Caco-2 (cell line): ENCODE data around the gene MSH3. TPM values are rescaled to one million over a fixed set of nuclear protein-coding genes. Genes with fewer than 3 reads are reported as not detected.
"Not testable (repeated sequence)": the region's sequence is repeated elsewhere in the genome, so short reads cannot be mapped to it uniquely, and the experiment has no call there.

ENCODE experiments used
- BruUV-seq: library from RNA; stranded (reverse); fragments of 400-500 nt; replicated peaks from 2 replicates; lab custom pipeline; 2021; lab: Mats Ljungman, UMichigan
- CTCF ChIA-PET: fragments of 300-600 bp; sonication (Branson Sonifier 250); formaldehyde crosslinking; loops from one replicate; lab custom pipeline; 2022; ENCODE audit warnings: antibody characterized with exemption; lab: Charles Lee
- POLR2A ChIA-PET: fragments of 300-600 bp; sonication (Branson Sonifier 250); formaldehyde crosslinking; loops from one replicate; lab custom pipeline; 2022; ENCODE audit warnings: antibody characterized with exemption; lab: Charles Lee
- DNase-seq, 2 experiments: peaks; one replicate each; pipeline versions ENCODE4 v3.0.0 to v3.0.0-alpha.2; 2020 to 2022
- H3K27me3 ChIP-seq: replicated peaks from 2 replicates; pipeline ENCODE4 v1.6.0; 2011; ENCODE audit warnings: low read length; ENCODE audit not compliant: control insufficient read depth, insufficient read depth
- H3K36me3 ChIP-seq: 2 replicates; pipeline ENCODE4 v1.5.1; 2011; ENCODE audit warnings: low read length; ENCODE audit not compliant: control insufficient read depth, insufficient read depth
- H3K4me1 ChIP-seq: fragments of 250-450 bp; sonication (Bioruptor Pico); 2 replicates; pipeline ENCODE4 v1.5.1; 2020; ENCODE audit warnings: mild to moderate bottlenecking
- H3K4me3 ChIP-seq: 2 replicates; pipeline ENCODE4 v1.5.1; 2011; ENCODE audit warnings: low read depth, mild to moderate bottlenecking, control low read depth, low read length
- H3K9me3 ChIP-seq: fragments of 250-450 bp; sonication (Bioruptor Pico); 2 replicates; pipeline ENCODE4 v1.5.1; 2020; ENCODE audit warnings: mild to moderate bottlenecking, moderate library complexity
- H3K27ac Mint-ChIP-seq: one replicate; pipeline ENCODE4 v1.8.0; 2022; ENCODE audit warnings: mixed read lengths; ENCODE audit not compliant: unreplicated experiment
- H3K27me3 Mint-ChIP-seq: one replicate; pipeline ENCODE4 v1.8.0; 2022; ENCODE audit warnings: mixed read lengths; ENCODE audit not compliant: insufficient read depth, unreplicated experiment
- H3K36me3 Mint-ChIP-seq: one replicate; pipeline ENCODE4 v1.8.0; 2022; ENCODE audit warnings: mild to moderate bottlenecking, mixed read lengths; ENCODE audit not compliant: insufficient read depth, unreplicated experiment
- H3K4me1 Mint-ChIP-seq: one replicate; pipeline ENCODE4 v1.8.0; 2022; ENCODE audit warnings: low read depth, mixed read lengths; ENCODE audit not compliant: unreplicated experiment
- H3K4me3 Mint-ChIP-seq: one replicate; pipeline ENCODE4 v1.8.0; 2022; ENCODE audit warnings: mild to moderate bottlenecking, moderate library complexity, mixed read lengths; ENCODE audit not compliant: unreplicated experiment
- H3K9me3 Mint-ChIP-seq: one replicate; pipeline ENCODE4 v1.8.0; 2022; ENCODE audit warnings: mixed read lengths; ENCODE audit not compliant: unreplicated experiment
- intact Hi-C: fragments of 100-400 bp; cut with micrococcal nuclease; formaldehyde crosslinking; loops from one replicate; pipeline ENCODE4 v1.10.0; 2022; ENCODE audit not compliant: unreplicated experiment
- total RNA-seq: library from RNA; stranded (reverse); gene quantifications from 2 replicates; pipeline ENCODE4 v1.2.3, GENCODE V29; 2022
- TF ChIP-seq, protein P1 (sequence below), 2 experiments: fragments of 200-600 bp in 1 of 2; IDR thresholded peaks; 1 replicate in 1 of 2; 2 replicates in 1 of 2; pipeline versions ENCODE4 v1.5.1 to v1.8.0; 2011 to 2022; ENCODE audit warnings: antibody characterized with exemption in 1 of 2, control low read depth in 1 of 2, inconsistent platforms in 1 of 2, low read depth in 1 of 2, low read length in 1 of 2, mild to moderate bottlenecking in 1 of 2, moderate library complexity in 1 of 2; ENCODE audit not compliant: insufficient read depth in 1 of 2, severe bottlenecking in 1 of 2, unreplicated experiment in 1 of 2

MSH3 gene
- total RNA-seq, 1 experiment from 2014 or later: 17.1 TPM

DNA sequence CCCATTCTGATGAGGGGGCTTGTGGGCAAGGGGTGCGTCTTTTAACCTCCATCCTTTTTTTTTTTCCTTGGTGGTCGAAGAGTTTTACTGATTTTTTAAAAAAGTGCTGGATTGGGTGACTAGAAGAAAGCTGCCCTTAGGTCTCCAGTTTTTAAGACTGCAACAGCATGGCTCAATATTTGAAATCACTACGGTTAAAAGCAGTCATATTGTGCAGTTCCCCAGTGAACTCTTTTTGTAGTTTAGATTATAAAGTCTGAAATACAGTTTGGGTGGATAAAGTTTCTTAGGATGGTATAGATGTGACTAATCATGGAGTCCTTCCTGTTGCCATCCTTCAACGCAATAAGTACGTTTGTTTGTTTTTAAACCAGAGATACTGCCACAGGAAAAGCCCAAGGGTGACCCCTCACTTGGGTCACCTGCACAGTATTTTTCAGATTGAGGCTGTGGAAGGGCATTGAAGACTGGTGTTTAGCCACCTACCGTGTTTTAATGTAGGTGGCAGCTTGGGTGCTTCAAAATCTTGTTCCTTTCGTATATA, 851 bp downstream of the MSH3 start:
- POLR2A ChIA-PET: interaction anchor here (0.6 to 1.7 kb wide), 2 partner anchors 167 to 508 kb away, joined by 3 to 8 read pairs; partner anchors contain the start of gene FAM151B
- TSS peak; percentile 83 for BruUV-seq

DNA sequence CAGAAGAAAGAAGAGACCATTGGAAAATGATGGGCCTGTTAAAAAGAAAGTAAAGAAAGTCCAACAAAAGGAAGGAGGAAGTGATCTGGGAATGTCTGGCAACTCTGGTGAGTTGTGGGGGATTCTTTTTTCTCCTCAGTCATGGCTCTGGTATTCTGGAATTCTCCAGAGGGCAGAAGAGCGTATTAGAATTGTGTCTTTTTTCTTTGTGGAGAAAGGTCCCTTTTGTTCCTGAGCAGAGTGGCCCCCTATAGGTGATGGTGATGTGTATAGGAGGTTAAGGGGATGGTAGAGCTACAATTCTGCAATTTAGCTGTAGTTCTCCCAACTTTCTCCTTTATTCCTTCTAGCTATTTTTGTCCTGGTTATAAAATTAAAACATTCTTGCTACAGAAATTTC, 2.0 kb downstream of the MSH3 start:
- Histone ChIP-seq H3K36me3 (peaks cover 2% of the 10 kb centered on the region), H3K9me3 (no peaks in the 10 kb centered on the region), H3K4me3 (no peak overlapping the region), H3K4me1 (peaks cover 14% of the 10 kb centered on the region), H3K27me3 (no peaks in the 10 kb centered on the region)
- TF ChIP-seq, protein P1, sequence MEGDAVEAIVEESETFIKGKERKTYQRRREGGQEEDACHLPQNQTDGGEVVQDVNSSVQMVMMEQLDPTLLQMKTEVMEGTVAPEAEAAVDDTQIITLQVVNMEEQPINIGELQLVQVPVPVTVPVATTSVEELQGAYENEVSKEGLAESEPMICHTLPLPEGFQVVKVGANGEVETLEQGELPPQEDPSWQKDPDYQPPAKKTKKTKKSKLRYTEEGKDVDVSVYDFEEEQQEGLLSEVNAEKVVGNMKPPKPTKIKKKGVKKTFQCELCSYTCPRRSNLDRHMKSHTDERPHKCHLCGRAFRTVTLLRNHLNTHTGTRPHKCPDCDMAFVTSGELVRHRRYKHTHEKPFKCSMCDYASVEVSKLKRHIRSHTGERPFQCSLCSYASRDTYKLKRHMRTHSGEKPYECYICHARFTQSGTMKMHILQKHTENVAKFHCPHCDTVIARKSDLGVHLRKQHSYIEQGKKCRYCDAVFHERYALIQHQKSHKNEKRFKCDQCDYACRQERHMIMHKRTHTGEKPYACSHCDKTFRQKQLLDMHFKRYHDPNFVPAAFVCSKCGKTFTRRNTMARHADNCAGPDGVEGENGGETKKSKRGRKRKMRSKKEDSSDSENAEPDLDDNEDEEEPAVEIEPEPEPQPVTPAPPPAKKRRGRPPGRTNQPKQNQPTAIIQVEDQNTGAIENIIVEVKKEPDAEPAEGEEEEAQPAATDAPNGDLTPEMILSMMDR (IDR thresholded peaks at IDR 0.05; ENCODE audit: insufficient read depth in 1 of 2, low read depth in 1 of 2, low read length in 1 of 2, severe bottlenecking in 1 of 2, unreplicated experiment in 1 of 2): peak in 1 of 2 experiments; percentile 38
- no peaks in the 10 kb centered on the region for H3K9me3 Mint-ChIP-seq
- CTCF ChIA-PET: interaction anchor here (1.0 to 1.7 kb wide), 2 partner anchors 16 to 175 kb away, joined by 4 to 5 read pairs; no protein-coding TSS in a partner anchor
- H3K4me1 Mint-ChIP-seq: peaks cover 11% of the 10 kb centered on the region
- peak in 1 of 2 experiments; percentile 7 for DNase-seq
- H3K27me3 Mint-ChIP-seq: no peaks in the 10 kb centered on the region
- no peak overlapping the region for H3K27ac Mint-ChIP-seq
- peak overlapping the region; percentile 81 for H3K4me3 Mint-ChIP-seq
- peaks cover 56% of the 10 kb centered on the region for H3K36me3 Mint-ChIP-seq
- intact Hi-C loops: no loop called here
- POLR2A ChIA-PET: no interaction called here
- no TSS peak for BruUV-seq

More for the DNA sequence above, 851 bp downstream of the MSH3 start:
- DNase-seq: no peak
- Histone ChIP-seq H3K27me3 (no peaks in the 10 kb centered on the region), H3K4me1 (peaks cover 14% of the 10 kb centered on the region), H3K36me3 (peaks cover 2% of the 10 kb centered on the region), H3K9me3 (no peaks in the 10 kb centered on the region), H3K4me3 (peak overlapping the region; percentile 98)
- peak overlapping the region; percentile 82 for H3K27ac Mint-ChIP-seq
- H3K4me1 Mint-ChIP-seq: peaks cover 11% of the 10 kb centered on the region
- peaks cover 48% of the 10 kb centered on the region for H3K36me3 Mint-ChIP-seq
- H3K9me3 Mint-ChIP-seq: no peaks in the 10 kb centered on the region
- H3K27me3 Mint-ChIP-seq: no peaks in the 10 kb centered on the region
- CTCF ChIA-PET: interaction anchor here (0.9 to 1.7 kb wide), 3 partner anchors 17 to 167 kb away, joined by 4 to 5 read pairs (median 5); no protein-coding TSS in a partner anchor
- H3K4me3 Mint-ChIP-seq: peak overlapping the region; percentile 81
- TF ChIP-seq, protein P1 (IDR thresholded peaks at IDR 0.05; ENCODE audit: insufficient read depth in 1 of 2, low read depth in 1 of 2, low read length in 1 of 2, severe bottlenecking in 1 of 2, unreplicated experiment in 1 of 2): no peak
- intact Hi-C loops: loop anchor here (1.0 kb wide), 1 partner anchor 167 kb away; the partner anchor contains the start of gene FAM151B

DNA sequence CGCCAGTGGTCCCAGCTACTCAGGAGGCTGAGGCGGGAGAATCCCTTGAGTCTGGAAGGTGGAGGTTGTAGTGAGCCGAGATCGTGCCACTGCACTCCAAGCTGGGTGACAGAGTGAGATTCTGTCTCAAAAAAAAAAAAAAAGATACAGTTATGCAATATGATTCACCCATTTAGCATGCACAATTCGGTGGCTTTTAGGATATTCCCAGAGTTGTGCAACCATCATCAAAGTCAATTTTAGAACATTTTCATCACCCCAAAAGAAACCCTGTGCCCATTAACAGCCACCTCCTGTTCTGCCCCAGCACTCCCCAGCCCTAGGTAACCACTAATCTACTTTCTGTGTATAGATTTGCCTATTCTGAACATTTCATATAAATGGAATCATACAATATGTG, 4.7 kb downstream of the MSH3 start:
- peaks cover 70% of the 10 kb centered on the region for H3K36me3 Mint-ChIP-seq
- no TSS peak for BruUV-seq
- Histone ChIP-seq H3K4me3 (no peak overlapping the region), H3K36me3 (peaks cover 2% of the 10 kb centered on the region), H3K4me1 (peaks cover 10% of the 10 kb centered on the region), H3K27me3 (no peaks in the 10 kb centered on the region), H3K9me3 (no peaks in the 10 kb centered on the region)
- no peaks in the 10 kb centered on the region for H3K9me3 Mint-ChIP-seq
- ChIA-PET CTCF (no interaction called here), POLR2A (no interaction called here)
- DNase-seq: no peak
- no peaks in the 10 kb centered on the region for H3K27me3 Mint-ChIP-seq
- intact Hi-C loops: no loop called here
- TF ChIP-seq, protein P1 (IDR thresholded peaks at IDR 0.05; ENCODE audit: insufficient read depth in 1 of 2, low read depth in 1 of 2, low read length in 1 of 2, severe bottlenecking in 1 of 2, unreplicated experiment in 1 of 2): no peak
- H3K4me1 Mint-ChIP-seq: no peaks in the 10 kb centered on the region
- no peak overlapping the region for H3K27ac Mint-ChIP-seq
- no peak overlapping the region for H3K4me3 Mint-ChIP-seq

DNA sequence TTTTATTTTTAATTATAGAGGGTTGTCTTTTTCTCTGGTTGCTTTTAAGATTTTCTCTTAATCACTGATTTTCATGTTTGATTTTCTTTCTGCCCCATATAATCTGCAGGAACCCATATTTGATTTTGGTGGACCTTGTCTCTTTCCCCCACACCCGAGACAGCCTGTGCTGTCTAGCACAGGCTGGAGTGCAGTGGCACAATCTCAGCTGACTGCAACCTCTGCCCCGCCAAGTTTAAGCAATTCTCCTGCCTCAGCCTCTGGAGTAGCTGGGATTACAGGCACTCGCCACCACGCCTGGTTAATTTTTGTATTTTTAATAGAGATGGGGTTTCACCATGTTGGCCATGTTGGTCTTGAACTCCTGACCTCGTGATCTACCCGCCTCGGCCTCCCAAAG, 6.2 kb downstream of the MSH3 start:
- H3K27me3 ChIP-seq, H3K27ac Mint-ChIP-seq, H3K4me3 Mint-ChIP-seq, BruUV-seq, POLR2A ChIA-PET, H3K9me3 Mint-ChIP-seq, H3K4me3 ChIP-seq, H3K4me1 ChIP-seq, H3K36me3 ChIP-seq, H3K4me1 Mint-ChIP-seq, intact Hi-C loops, CTCF ChIA-PET, H3K9me3 ChIP-seq, DNase-seq, H3K27me3 Mint-ChIP-seq: not testable (repeated sequence)
- H3K36me3 Mint-ChIP-seq: peaks cover 71% of the 10 kb centered on the region
